HL-60 (cell line): ENCODE data around the gene LDB2.

Source experiments
- TF ChIP-seq, protein P1 (sequence below): IDR thresholded peaks from one replicate; pipeline ENCODE4 v1.5.1; 2011; ENCODE audit warnings: low read length, control low read depth, inconsistent platforms; ENCODE audit not compliant: insufficient read depth
- TF ChIP-seq, protein P2 (sequence below): IDR thresholded peaks from 2 replicates; pipeline ENCODE4 v1.6.1; 2012; ENCODE audit warnings: low read depth; ENCODE audit not compliant: insufficient replicate concordance

DNA sequence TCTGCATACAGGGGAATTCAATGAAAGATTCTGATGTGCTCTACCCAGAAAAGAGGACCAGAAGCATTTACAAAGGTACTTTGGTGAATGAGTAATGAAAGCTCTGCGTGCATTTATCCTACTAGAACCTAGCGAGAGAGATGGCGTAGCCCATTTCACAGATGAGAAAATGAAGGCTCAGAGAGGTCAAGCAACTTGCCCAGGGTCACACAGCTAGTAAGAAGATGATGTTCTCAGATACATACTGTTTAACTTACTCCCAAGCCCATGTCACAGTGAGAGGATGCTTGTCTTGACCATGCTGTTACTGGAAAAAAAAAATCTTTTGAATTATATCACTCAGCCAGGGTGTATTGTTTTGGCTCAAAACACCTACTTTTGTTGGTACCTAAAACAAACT is 317.3 kb downstream of the LDB2 start:
- TF ChIP-seq, protein P1, sequence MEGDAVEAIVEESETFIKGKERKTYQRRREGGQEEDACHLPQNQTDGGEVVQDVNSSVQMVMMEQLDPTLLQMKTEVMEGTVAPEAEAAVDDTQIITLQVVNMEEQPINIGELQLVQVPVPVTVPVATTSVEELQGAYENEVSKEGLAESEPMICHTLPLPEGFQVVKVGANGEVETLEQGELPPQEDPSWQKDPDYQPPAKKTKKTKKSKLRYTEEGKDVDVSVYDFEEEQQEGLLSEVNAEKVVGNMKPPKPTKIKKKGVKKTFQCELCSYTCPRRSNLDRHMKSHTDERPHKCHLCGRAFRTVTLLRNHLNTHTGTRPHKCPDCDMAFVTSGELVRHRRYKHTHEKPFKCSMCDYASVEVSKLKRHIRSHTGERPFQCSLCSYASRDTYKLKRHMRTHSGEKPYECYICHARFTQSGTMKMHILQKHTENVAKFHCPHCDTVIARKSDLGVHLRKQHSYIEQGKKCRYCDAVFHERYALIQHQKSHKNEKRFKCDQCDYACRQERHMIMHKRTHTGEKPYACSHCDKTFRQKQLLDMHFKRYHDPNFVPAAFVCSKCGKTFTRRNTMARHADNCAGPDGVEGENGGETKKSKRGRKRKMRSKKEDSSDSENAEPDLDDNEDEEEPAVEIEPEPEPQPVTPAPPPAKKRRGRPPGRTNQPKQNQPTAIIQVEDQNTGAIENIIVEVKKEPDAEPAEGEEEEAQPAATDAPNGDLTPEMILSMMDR: no peak
- TF ChIP-seq, protein P2, sequence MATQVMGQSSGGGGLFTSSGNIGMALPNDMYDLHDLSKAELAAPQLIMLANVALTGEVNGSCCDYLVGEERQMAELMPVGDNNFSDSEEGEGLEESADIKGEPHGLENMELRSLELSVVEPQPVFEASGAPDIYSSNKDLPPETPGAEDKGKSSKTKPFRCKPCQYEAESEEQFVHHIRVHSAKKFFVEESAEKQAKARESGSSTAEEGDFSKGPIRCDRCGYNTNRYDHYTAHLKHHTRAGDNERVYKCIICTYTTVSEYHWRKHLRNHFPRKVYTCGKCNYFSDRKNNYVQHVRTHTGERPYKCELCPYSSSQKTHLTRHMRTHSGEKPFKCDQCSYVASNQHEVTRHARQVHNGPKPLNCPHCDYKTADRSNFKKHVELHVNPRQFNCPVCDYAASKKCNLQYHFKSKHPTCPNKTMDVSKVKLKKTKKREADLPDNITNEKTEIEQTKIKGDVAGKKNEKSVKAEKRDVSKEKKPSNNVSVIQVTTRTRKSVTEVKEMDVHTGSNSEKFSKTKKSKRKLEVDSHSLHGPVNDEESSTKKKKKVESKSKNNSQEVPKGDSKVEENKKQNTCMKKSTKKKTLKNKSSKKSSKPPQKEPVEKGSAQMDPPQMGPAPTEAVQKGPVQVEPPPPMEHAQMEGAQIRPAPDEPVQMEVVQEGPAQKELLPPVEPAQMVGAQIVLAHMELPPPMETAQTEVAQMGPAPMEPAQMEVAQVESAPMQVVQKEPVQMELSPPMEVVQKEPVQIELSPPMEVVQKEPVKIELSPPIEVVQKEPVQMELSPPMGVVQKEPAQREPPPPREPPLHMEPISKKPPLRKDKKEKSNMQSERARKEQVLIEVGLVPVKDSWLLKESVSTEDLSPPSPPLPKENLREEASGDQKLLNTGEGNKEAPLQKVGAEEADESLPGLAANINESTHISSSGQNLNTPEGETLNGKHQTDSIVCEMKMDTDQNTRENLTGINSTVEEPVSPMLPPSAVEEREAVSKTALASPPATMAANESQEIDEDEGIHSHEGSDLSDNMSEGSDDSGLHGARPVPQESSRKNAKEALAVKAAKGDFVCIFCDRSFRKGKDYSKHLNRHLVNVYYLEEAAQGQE: no peak
